ENCODE data around the gene TCN2. TPM values are rescaled to one million over a fixed set of nuclear protein-coding genes. Genes with fewer than 3 reads are reported as not detected.

Gene TCN2
- total and polyA plus RNA-seq, 10 of the 15 experiments (the other 5 are each of a cell fraction or from before 2014, with no cell fraction given), result 5.4 to 21.8 (median 11.0) TPM

DNA sequence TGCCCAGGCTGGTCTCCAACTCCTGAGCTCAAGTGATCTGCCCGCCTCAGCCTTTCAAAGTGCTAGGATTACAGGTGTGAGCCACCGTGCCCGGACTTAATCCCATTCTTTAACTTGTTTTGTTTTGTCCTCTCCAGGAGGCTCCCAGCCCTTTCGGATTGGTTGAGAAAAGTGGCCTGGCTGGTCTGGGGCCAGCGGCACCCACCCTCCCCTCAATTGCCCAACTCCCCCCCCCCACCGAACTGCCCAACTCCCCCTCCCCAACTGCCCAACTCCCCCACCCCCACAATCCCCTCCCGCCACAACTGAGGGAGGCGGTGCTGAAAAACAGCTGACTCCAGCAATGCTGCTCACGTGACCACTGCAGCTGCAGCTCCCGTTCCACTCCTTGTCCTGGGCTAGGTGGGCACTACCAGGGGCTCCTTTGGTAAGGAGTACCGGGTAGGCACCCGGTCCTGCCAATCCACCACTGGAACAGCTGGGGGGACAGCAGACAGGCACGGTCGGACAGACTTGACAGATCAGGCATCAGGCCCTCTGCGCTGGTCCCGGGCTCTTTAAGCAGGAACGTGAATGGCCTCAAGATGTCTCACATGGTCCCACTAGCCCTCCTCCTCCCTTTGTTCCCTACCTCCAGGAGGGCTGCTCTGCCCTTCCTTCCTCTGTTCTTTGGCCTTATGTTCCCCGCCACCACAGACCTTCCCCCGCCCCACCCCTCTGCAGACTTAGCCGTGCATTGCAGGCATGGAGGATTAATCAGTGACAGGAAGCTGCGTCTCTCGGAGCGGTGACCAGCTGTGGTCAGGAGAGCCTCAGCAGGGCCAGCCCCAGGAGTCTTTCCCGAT is at the start of gene TCN2 (continued):
- TF ChIP-seq, protein P1, sequence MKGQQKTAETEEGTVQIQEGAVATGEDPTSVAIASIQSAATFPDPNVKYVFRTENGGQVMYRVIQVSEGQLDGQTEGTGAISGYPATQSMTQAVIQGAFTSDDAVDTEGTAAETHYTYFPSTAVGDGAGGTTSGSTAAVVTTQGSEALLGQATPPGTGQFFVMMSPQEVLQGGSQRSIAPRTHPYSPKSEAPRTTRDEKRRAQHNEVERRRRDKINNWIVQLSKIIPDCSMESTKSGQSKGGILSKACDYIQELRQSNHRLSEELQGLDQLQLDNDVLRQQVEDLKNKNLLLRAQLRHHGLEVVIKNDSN (IDR thresholded peaks at IDR 0.05; ENCODE audit: borderline replicate concordance, extremely low read length, insufficient read depth, low read depth, low read length), result peak; percentile 92
- TF ChIP-seq SP1 (IDR thresholded peaks at IDR 0.05; ENCODE audit: low read depth, low read length) (no peak), HDGF (IDR thresholded peaks at IDR 0.05) (0 out of 2 replicates have a peak, but pooled peaks have one; percentile 13), TAF1 (IDR thresholded peaks at IDR 0.05; ENCODE audit: borderline replicate concordance, low read depth, low read length) (0 out of 2 replicates have a peak, but pooled peaks have one; percentile 12), BHLHE40 (IDR thresholded peaks at IDR 0.05; ENCODE audit: borderline replicate concordance in 1 of 2, low read depth in 2 of 2, low read length in 1 of 2) (peak; percentile 78 to 94), CBFB (IDR thresholded peaks at IDR 0.05; ENCODE audit: low read depth) (peak; percentile 37; the same call in 1 of the 2 replicates), EED (IDR thresholded peaks at IDR 0.05; ENCODE audit: low read depth) (peak; percentile 68), BACH1 (IDR thresholded peaks at IDR 0.05; ENCODE audit: borderline replicate concordance) (no peak), RUNX3 (IDR thresholded peaks at IDR 0.05; ENCODE audit: low read length) (peak; percentile 71), IKZF1 (conservative IDR thresholded peaks at IDR 0.05) (0 out of 2 replicates have a peak, but pooled peaks have one; percentile 16), NR2C2 (IDR thresholded peaks at IDR 0.05; ENCODE audit: borderline replicate concordance, control insufficient read depth, insufficient read length, low read depth) (no peak), EZH2 (IDR thresholded peaks at IDR 0.05; ENCODE audit: borderline replicate concordance, control insufficient read depth, low read depth, low read length) (no peak), POLR2A (IDR thresholded peaks at IDR 0.05; ENCODE audit: low read depth, low read length) (peak; percentile 62; the same call in 1 of the 2 replicates)
- TF ChIP-seq, protein P2, sequence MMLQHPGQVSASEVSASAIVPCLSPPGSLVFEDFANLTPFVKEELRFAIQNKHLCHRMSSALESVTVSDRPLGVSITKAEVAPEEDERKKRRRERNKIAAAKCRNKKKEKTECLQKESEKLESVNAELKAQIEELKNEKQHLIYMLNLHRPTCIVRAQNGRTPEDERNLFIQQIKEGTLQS (IDR thresholded peaks at IDR 0.05; ENCODE audit: borderline replicate concordance, extremely low read depth, low read depth, low read length), result peak; percentile 70; the same call in 1 of the 2 replicates

All from GM12878 (cell line).